Stomach smooth muscle (tissue), 2 donors: Measurements from ENCODE around the gene NUDT8.
"Not testable (repeated sequence)": the region's sequence is repeated elsewhere in the genome, so short reads cannot be mapped to it uniquely, and the experiment has no call there.

Source experiments
- H3K27ac ChIP-seq: one replicate; pipeline ENCODE4 v1.7.0; 2013; ENCODE audit warnings: mild to moderate bottlenecking, low read length, inconsistent platforms
- H3K27me3 ChIP-seq, 2 donors: one replicate each; pipeline ENCODE4 v1.7.0; 2013; ENCODE audit warnings: low read length in 2 of 2; ENCODE audit not compliant: insufficient read depth in 2 of 2, control insufficient read depth in 1 of 2
- H3K36me3 ChIP-seq, 2 donors: one replicate each; pipeline ENCODE4 v1.7.0; 2013; ENCODE audit warnings: low read length in 2 of 2; ENCODE audit not compliant: control insufficient read depth in 2 of 2, insufficient read depth in 2 of 2
- H3K4me1 ChIP-seq: one replicate; pipeline ENCODE4 v1.7.0; 2013; ENCODE audit warnings: low read length; ENCODE audit not compliant: control insufficient read depth, insufficient read depth
- H3K4me3 ChIP-seq, 2 donors: one replicate each; pipeline ENCODE4 v1.7.0; 2013; ENCODE audit warnings: low read length in 2 of 2
- H3K9ac ChIP-seq, 2 donors: one replicate each; pipeline ENCODE4 v1.7.0; 2013; ENCODE audit warnings: low read length in 2 of 2, mild to moderate bottlenecking in 1 of 2
- H3K9me3 ChIP-seq, 2 donors: one replicate each; pipeline ENCODE4 v1.7.0; 2013; ENCODE audit warnings: low read length in 2 of 2; ENCODE audit not compliant: control insufficient read depth in 2 of 2
- donor health status: healthy.
- donor health status: Pancreatic carcinoma.

NUDT8 gene

DNA sequence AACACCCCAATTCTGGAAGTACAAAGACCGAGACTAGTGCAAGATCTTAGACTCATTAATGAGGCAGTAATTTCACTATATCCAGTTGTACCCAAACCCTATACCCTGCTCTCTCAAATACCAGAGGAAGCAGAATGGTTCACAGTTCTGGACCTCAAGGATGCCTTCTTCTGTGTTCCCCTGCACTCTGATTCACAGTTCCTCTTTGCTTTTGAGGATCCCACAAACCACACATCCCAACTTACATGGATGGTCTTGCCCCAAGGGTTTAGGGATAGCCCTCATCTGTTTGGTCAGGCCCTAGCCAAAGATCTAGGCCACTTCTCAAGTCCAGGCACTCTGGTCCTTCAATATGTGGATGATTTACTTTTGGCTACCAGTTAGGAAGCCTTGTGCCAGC lies 5.9 kb downstream of the NUDT8 start:
- not testable (repeated sequence) for H3K9me3 ChIP-seq, H3K4me3 ChIP-seq, H3K9ac ChIP-seq, H3K27ac ChIP-seq, H3K27me3 ChIP-seq, H3K4me1 ChIP-seq, H3K36me3 ChIP-seq

DNA sequence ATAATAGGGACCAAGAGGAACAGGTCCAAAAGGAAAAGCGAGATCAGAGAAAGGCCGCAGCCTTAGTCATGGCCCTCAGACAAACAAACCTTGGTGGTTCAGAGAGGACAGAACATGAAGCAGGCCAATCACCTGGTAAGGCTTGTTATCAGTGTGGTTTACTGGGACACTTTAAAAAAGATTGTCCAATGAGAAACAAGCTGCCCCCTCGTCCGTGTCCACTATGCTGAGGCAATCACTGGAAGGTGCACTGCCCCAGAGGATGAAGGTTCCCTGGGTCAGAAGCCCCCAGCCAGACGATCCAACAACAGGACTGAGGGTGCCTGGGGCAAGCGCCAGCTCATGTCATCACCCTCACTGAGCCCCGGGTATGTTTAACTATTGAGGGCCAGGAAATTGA lies 6.8 kb downstream of the NUDT8 start:
- H3K27me3 ChIP-seq, H3K36me3 ChIP-seq, H3K9me3 ChIP-seq, H3K4me1 ChIP-seq, H3K9ac ChIP-seq, H3K27ac ChIP-seq, H3K4me3 ChIP-seq: not testable (repeated sequence)

- H3K4me1 ChIP-seq, H3K9ac ChIP-seq, H3K4me3 ChIP-seq, H3K27me3 ChIP-seq, H3K27ac ChIP-seq, H3K36me3 ChIP-seq, H3K9me3 ChIP-seq: not testable (repeated sequence)
Observed at GRCh38 chr11:67621928-67622327, 7.8 kb downstream of the NUDT8 start.

- H3K9ac ChIP-seq, H3K4me3 ChIP-seq, H3K4me1 ChIP-seq, H3K27me3 ChIP-seq, H3K9me3 ChIP-seq, H3K27ac ChIP-seq, H3K36me3 ChIP-seq: not testable (repeated sequence)
Observed at GRCh38 chr11:67620621-67621020, 9.1 kb downstream of the NUDT8 start.

GRCh38 chr11:67619683-67620618 lies 9.8 kb downstream of the NUDT8 start:
- not testable (repeated sequence) for H3K4me1 ChIP-seq, H3K36me3 ChIP-seq, H3K27ac ChIP-seq, H3K4me3 ChIP-seq, H3K9me3 ChIP-seq, H3K9ac ChIP-seq
- peaks cover 11% of the 10 kb centered on the region in 2 donors for H3K27me3 ChIP-seq

- not testable (repeated sequence) for H3K4me3 ChIP-seq, H3K36me3 ChIP-seq
Observed at GRCh38 chr11:67618901-67619659, 10.7 kb downstream of the NUDT8 start.

DNA sequence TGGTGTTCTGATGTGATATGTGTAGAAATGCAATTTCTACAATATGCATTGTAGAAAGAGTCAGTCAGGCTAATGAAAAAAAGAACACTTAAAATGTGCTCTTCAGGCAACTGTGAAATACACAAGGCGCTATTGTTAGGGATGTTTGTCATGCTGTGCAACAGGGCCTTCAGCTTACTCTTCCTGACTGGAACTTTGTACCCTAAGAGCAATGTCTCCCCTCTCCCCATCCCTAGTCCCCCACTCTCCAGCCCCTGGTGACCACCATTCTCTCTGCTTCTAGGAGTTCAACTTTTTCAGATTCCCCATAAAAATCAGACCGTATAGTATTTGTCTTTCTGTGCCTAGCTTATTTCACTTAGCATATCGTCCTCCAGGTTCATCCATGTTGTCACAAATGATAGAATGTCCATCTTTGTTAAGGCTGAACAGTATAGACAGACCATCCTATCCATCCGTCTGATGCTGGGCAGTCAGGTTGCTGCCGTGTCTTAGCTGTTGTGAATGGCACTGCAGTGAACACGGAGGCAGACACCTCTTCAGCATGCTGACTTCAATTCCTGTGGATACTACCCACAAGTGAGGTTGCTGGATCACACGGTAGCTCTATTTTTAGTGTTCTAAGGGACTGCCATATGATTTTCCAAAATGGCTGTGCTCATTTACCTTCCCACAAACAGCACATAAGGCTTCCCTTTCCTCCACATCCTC lies 12.3 kb downstream of the NUDT8 start:
- H3K9me3 ChIP-seq = no peaks in the 10 kb centered on the region
- H3K36me3 ChIP-seq = peaks cover 0 to 2% of the 10 kb centered on the region in 2 donors
- no peak overlapping the region for H3K27ac ChIP-seq
- no peak overlapping the region for H3K4me3 ChIP-seq
- H3K27me3 ChIP-seq = peaks cover 17 to 22% of the 10 kb centered on the region in 2 donors
- peaks cover 12% of the 10 kb centered on the region for H3K4me1 ChIP-seq
- no peak overlapping the region for H3K9ac ChIP-seq

More at GRCh38 chr11:67618901-67619659, 10.7 kb downstream of the NUDT8 start:
- H3K9me3 ChIP-seq, H3K27ac ChIP-seq, H3K9ac ChIP-seq, H3K4me1 ChIP-seq: not testable (repeated sequence)
- H3K27me3 ChIP-seq = peaks cover 17 to 20% of the 10 kb centered on the region in 2 donors

DNA sequence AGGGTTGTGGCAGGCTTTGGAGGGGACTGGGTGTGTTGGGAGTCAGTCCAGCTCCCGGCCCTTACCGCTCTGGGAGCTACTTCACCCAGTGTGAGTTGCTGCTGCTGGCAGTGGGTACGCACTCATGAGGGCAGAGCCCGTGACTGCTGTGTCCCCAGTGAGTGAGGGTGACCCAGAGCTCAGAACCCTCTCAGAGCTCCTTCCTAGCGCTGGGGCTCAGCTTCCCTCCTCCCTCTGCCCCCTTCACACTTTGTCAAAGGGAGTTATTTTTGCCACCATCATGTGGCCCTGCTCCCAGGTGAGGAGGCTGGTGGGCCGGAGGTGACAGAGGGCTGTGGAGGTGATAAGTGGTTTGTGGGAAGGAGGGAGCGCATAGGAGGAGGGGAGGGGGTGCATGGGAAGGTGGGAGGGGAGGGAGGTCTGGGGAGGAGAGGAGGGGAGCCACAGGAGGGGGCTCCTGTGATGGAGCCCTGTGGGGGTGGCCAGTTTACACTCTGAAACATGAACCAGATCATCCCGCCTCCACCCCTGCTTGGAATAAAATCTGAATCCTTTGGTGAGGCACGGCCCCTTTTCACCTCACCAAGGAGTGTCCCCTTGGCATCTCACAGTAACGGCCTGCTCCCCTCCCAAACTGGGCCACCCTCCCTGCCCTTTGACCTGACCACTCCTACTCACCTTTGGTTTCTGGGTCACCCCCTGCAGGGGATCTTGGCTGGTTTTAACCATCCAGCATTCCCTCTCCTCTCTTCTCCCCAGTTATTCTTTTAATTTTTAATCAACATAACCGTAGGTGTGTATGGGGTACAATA lies 13.1 kb downstream of the NUDT8 start:
- no peak overlapping the region for H3K9ac ChIP-seq
- peaks cover 2 to 5% of the 10 kb centered on the region in 2 donors for H3K36me3 ChIP-seq
- H3K9me3 ChIP-seq = no peaks in the 10 kb centered on the region
- peaks cover 17 to 22% of the 10 kb centered on the region in 2 donors for H3K27me3 ChIP-seq
- H3K4me1 ChIP-seq = peaks cover 12% of the 10 kb centered on the region
- no peak overlapping the region for H3K4me3 ChIP-seq
- H3K27ac ChIP-seq = no peak overlapping the region

DNA sequence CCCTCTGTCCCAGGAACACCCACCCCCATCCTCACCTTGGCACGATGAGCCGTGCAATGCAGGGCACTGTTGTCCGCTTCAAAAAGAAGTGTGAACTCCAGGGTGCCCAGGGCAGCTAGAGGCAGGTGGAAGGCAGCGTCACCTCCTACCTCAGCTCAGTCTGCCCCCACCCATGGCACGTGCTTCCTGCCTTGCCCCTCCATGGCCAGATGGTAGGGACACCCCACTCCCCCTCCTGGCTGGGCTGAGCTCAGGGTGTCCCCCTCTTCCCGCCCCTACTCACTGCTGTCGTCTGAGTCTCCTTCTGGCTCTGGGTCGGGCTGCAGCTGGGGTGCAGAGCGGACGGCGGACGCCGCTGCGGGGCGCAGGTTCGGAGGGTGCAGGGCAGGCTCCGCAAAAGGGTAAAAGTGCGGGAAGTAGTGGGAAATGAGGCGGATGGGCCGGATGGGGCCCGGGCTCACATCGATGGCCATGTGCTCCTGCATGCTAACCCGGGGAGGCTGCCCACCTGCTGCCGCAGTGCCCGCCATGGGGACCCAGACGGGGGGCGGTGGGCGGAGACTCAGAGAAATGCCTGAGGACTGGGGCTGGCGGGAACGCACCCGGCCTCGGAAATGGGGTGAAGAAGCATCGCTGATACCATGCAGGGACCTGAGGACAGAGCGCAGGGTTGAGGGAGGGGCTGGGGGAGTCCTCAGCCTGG lies 13.9 kb downstream of the NUDT8 start:
- Histone ChIP-seq H3K4me1 (peaks cover 12% of the 10 kb centered on the region), H3K9ac (no peak overlapping the region), H3K9me3 (no peaks in the 10 kb centered on the region), H3K4me3 (no peak overlapping the region), H3K27ac (no peak overlapping the region), H3K36me3 (peaks cover 5% of the 10 kb centered on the region in 2 donors), H3K27me3 (peaks cover 17 to 22% of the 10 kb centered on the region in 2 donors)
